ENCODE measurements around the gene RBM12.
"Not testable (repeated sequence)": the region's sequence is repeated elsewhere in the genome, so short reads cannot be mapped to it uniquely, and the experiment has no call there.

Gene RBM12

GRCh38 chr20:35697696-35698297, 33.1 kb upstream of the RBM12 start:
- DNase-seq: no peak

GRCh38 chr20:35695978-35696377, 31.3 kb upstream of the RBM12 start:
- no peak for DNase-seq

GRCh38 chr20:35695245-35695749, 30.6 kb upstream of the RBM12 start:
- DNase-seq: peak; percentile 27

DNA sequence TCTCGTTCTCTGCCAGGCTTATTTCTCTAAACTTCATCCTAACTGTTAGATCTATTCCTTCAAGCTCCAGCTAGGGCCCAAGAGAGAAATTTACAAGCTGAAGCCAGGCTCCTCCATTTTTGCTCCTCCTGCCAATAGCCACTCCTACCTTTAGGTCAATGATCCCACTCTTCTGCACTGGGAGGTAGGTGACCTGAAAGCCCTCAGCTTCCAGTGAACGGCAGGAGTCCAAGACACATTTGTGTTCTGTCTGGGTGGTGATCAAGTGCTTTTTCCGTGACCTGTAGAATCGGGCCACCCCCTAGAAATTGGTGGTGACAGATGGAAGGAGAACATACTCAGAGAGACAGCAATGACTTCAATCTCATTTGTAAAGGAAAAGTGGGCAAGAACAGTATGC, 25.6 kb upstream of the RBM12 start:
- no peak for DNase-seq

DNA sequence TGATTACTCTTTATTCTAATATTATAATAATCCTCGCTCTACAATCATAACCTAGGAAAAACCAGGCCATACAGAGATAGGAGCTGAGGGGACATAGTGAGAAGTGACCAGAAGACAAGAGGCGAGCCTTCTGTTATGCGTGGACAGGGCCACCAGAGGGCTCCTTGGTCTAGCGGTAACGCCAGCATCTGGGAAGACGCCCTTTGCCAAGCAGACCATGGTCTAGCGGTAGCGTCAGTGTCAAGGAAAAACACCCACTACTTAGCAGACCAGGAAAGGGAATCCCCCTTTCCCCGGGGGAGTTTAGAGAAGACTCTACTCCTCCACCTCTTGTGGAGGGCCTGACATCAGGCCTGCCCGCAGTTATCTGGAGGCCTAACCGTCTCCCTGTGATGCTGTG, 22.2 kb upstream of the RBM12 start:
- peak; percentile 38 for DNase-seq

DNA sequence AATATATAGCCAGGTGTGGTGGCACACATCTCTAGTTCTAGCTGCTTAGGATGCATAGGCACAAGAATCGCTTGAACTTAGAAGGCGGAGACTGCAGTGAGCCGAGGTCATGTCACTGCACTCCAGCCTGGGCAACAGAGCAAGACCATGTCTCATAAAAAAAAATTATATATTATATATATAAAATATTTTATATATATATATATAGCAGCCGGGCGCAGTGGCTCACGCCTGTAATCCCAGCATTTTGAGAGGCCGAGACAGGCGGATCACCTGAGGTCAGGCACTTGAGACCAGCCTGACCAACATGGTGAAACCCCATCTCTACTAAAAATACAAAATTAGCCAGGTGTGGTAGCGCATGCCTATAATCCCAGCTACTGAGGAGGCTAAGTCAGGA, 20.7 kb upstream of the RBM12 start:
- DNase-seq: not testable (repeated sequence)

GRCh38 chr20:35681960-35682359, 17.3 kb upstream of the RBM12 start:
- DNase-seq: no peak

DNA sequence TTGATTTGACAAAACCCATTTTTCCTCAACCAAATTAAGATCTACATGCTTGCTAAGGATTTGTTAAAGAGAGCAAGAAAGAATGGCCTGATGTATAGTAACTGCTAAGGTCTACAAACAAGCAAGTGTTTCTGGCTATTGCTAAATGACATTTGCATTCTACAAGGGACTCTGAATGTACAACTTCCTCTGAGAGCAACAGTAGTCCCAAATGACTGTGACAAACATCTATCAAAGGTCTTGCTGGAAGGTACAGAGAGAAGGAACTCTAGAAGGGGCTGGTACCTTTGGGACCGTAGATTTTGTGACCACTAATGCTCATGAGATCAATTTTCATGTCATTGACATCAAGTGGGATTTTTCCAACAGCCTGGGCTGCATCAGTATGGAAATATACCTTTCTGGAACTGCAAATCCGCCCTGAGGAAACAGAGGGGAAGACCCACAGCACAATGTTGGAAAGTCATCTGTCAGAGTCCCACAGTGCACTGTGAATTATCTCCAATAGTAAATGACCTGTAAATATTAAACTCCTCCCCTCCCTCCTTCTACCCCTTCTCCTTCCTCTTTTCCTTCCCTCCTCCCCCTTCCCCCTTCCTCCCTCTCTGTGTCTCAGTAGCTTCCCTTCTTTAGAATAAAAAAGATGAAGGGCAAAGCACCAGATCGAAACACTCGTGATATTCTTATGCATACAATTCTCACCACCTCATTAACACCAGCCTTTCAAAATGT, 15.9 kb upstream of the RBM12 start:
- peak; percentile 75 for DNase-seq

- no peak for DNase-seq
Measured at GRCh38 chr20:35674921-35675320, 10.2 kb upstream of the RBM12 start.

DNA sequence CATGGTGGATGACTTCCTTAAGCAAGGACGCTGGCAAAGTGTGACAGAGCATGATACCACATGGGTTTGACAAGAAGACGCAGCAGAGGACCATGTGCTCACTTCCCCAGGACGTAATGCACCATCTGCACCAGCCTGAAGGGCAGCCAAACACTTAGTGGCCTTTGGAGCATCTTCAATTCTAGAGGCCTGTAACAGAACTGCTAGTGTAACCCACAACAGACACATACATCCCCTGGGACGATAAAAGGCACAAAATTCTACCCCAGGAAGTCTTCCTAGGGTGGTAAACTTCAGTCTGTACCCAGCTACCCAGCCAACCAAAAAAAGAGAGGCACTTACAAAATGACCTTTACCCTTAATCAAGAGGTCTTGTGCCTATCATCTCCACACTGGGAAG, 9.2 kb upstream of the RBM12 start:
- no peak for DNase-seq

DNA sequence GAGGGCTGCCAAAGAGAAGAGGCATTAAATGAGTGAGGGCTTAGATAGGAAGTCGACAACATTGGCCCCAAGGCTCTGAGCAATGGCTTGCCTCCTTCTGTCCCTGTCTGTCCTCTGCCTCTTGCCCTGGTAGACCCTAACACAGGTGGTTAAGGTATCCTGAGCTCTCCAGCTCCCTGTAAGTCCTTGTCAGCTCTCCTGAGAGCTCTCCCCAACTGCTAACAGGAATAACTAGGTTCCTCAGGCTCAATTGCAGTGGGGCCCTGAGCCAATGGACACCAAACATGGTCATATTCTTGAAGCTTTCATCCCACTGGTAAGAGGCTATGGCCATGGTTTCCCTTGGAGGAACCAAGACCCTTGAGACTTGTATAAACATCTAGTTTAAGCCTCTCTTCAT, 5.0 kb upstream of the RBM12 start:
- no peak for DNase-seq

DNA sequence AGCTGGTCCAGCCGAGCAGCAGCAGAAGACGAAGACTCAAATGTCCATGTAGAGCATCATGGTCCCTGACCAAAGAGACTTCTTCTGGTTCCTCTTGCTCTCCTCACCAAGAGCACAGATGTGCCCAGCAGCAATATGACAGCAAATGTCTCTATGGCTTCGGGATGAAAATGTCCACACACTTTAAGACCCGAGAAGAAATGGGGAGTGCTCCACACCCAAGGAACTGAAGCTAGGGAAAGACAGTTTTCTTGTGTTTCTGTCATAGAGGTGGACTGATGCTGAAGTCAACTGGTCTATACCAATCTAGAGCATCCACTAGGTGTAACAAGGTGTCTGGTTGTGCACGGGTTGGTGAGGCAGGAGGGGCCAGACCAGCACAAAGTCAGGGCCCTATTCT, 4.5 kb upstream of the RBM12 start:
- DNase-seq: no peak

- no peak for DNase-seq
Measured at GRCh38 chr20:35665949-35666288, 1.2 kb upstream of the RBM12 start.

DNA sequence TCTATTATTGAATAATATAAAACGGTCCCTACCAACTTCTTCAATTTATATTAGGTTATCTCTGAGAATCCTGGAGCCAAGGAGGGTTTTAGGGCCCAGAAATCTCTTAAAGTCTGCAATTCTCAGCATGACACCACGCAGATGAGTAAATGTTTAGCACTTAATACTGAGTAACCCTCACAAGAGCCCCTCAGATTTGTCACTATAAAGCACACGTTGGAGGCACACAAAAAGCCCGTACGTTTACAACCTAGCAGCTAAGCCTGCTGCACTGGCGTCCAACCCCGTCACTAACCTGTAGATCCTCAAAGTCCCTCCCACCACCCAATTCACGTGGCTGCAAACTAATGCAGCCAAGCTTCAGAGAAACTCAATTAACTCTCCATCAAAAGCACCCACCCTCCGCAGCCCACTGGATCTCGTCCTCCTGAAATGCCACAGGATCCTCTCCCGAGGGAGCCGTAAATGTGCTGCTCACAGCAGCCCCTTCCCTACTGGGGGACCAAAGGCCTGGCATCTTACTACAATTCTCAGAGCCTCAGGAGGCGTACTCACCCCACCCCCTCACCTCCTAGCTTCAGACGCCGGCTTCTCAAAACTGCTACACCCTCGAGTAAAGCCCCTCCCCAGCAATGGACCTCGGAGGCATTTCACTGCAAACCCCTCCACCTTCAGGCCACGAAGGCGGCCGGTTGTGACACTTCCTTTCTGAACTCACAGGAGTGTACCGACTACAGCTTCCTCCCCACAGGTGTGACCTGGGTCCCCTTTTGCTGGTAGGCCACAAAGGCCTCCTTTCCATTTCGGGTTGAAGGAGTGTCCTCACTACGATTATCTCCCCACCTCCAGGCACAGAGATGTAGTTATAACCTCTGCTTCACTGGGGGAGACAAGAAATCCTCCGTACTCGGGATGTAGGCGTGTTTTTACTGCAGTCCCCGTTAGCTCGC, 909 bp downstream of the RBM12 start:
- peak; percentile 67 for DNase-seq

GRCh38 chr20:35662551-35662950, 2.1 kb downstream of the RBM12 start:
- DNase-seq: no peak

DNA sequence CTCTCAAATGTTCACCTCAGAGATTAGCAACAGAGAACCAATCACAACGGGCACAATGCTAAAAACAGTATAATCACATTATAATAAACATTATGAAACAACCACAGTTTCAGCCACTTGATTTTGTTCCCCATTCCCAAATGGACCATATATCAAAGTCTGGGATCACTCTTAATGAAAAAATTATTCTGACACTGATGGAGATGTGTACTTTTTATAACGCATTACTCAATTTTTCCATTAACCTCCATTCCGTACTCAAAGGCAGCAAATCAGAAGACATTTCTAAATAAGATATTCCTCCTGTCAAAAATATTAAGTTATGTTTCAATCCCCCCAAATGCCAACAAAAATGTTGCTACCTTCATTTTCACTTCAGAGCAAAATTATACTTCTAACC, 2.8 kb downstream of the RBM12 start:
- DNase-seq: no peak

DNA sequence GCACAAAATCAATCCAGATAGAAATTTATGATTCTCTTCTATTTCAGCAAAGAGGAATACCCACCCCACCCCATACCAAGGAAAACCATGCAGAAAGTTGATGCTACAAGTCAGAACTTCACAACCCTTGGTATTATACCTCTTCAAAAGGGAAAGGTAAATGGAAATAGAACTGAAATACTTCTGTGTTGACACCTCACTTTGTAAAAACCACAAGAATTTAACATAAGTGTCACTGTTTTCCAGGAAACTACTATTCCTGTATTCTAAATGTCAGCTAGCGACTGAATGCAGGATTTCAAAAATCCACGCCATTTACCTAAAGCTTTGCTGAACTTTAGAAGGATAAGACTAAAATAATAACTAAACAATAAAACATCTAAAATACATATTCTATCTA, 3.6 kb downstream of the RBM12 start:
- DNase-seq: no peak

GRCh38 chr20:35660122-35660937, 4.4 kb downstream of the RBM12 start:
- DNase-seq: no peak

GRCh38 chr20:35657271-35657670, 7.4 kb downstream of the RBM12 start:
- DNase-seq: no peak

- DNase-seq: no peak
Measured at GRCh38 chr20:35654415-35654814, 10.3 kb downstream of the RBM12 start.

DNA sequence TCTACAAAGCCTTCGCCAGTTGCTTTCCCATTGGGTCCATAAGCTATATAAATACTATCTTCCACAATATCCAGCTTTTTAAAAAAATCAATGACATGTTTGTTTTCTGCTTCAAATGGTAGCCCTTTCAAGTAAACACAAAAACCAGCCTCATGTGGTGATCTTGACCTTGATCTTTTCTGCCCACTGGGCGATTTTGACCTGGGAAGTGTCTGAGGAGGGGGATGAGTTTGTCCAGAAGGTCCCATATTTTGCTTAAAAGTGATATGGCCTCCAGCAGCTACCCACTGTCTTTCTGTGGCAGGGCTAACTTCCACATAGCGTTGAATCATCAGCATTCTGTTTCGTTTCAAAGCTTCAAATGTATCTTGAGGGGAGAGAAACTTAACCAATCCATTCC, 10.8 kb downstream of the RBM12 start:
- no peak for DNase-seq

DNA sequence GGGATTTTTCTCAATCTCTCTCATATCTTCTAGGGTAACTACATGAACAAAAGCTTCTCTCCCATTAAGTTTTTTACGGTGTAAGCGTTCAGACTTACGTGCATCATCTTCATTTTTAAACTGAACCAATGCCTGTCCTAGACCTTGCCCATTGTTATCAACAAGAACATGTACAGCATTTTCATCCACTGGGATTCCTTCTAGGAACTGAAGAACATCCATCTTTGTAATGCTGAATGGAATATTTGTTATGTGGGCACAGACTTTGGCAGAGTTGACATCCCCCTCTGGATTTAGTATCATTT, 11.3 kb downstream of the RBM12 start:
- DNase-seq: no peak

Measured in hematopoietic multipotent progenitor cell treated with erythropoietin and hydrocortisone succinate and interleukin-3 and kit ligand, for 4 days (in vitro differentiated cells).